ENCODE measurements around the gene NF2. TPM values are rescaled to one million over a fixed set of nuclear protein-coding genes. Genes with fewer than 3 reads are reported as not detected.

Gene NF2
- total RNA-seq, 3 donors from 2014 or later (not counting 1 experiment from before 2014, with no cell fraction given) = 32.4 to 43.8 (median 39.6) TPM

GRCh38 chr22:29607426-29607825, 4.0 kb downstream of the NF2 start:
- Histone ChIP-seq H3K9me3 (ENCODE audit: control insufficient read depth, insufficient read depth, low read length) (no peaks in the 10 kb centered on the region), H3K4me3 (ENCODE audit: low read length) (no peak overlapping the region), H3K27me3 (ENCODE audit: control insufficient read depth, insufficient read depth, low read length) (no peaks in the 10 kb centered on the region), H3K27ac (ENCODE audit: low read length) (no peak overlapping the region), H3K4me1 (ENCODE audit: control insufficient read depth, insufficient read depth, low read length) (peaks cover 15% of the 10 kb centered on the region), H3K36me3 (ENCODE audit: control insufficient read depth, insufficient read depth, low read length) (no peaks in the 10 kb centered on the region)
- TF ChIP-seq CTCF (IDR thresholded peaks at IDR 0.05) = no peak
- intact Hi-C loops (cut with micrococcal nuclease) = loop anchor here (10.0 kb wide), 1 partner anchor 157 kb away; the partner anchor contains the start of genes UQCR10 and ZMAT5
- ATAC-seq (no peak), DNase-seq (no peak)
- H3K4me3 Mint-ChIP-seq = no peak overlapping the region
- peaks cover 29 to 30% of the 10 kb centered on the region in 2 donors for H3K4me1 Mint-ChIP-seq
- no peaks in the 10 kb centered on the region for H3K36me3 Mint-ChIP-seq
- no peak overlapping the region for H3K27ac Mint-ChIP-seq
- H3K9me3 Mint-ChIP-seq = no peaks in the 10 kb centered on the region
- H3K27me3 Mint-ChIP-seq (ENCODE audit: low read depth in 2 of 2) = no peaks in the 10 kb centered on the region
- WGBS (ENCODE audit: insufficient coverage) = 83% methylated on average over 1 of the region's 2 CpGs

GRCh38 chr22:29609139-29609538, 5.7 kb downstream of the NF2 start:
- ATAC-seq (no peak), DNase-seq (no peak)
- intact Hi-C loops (cut with micrococcal nuclease) = loop anchor here (10.0 kb wide), 1 partner anchor 156 kb away; the partner anchor contains the start of genes UQCR10 and ZMAT5
- H3K4me1 ChIP-seq (ENCODE audit: control insufficient read depth, insufficient read depth, low read length) = peaks cover 9% of the 10 kb centered on the region
- H3K27me3 ChIP-seq (ENCODE audit: control insufficient read depth, insufficient read depth, low read length) = no peaks in the 10 kb centered on the region
- TF ChIP-seq CTCF (IDR thresholded peaks at IDR 0.05) = no peak
- WGBS (ENCODE audit: insufficient coverage) = 82% methylated on average over 2 of the region's 2 CpGs
- Mint-ChIP-seq H3K27ac (no peak overlapping the region), H3K36me3 (no peaks in the 10 kb centered on the region), H3K4me1 (peaks cover 23 to 26% of the 10 kb centered on the region in 2 donors), H3K9me3 (no peaks in the 10 kb centered on the region), H3K4me3 (no peak overlapping the region), H3K27me3 (ENCODE audit: low read depth in 2 of 2) (no peaks in the 10 kb centered on the region)
- no peak overlapping the region for H3K27ac ChIP-seq (ENCODE audit: low read length)
- no peaks in the 10 kb centered on the region for H3K9me3 ChIP-seq (ENCODE audit: control insufficient read depth, insufficient read depth, low read length)
- no peaks in the 10 kb centered on the region for H3K36me3 ChIP-seq (ENCODE audit: control insufficient read depth, insufficient read depth, low read length)
- H3K4me3 ChIP-seq (ENCODE audit: low read length) = no peak overlapping the region

- no peak overlapping the region for H3K4me3 ChIP-seq (ENCODE audit: low read length)
- H3K27me3 ChIP-seq (ENCODE audit: control insufficient read depth, insufficient read depth, low read length) = no peaks in the 10 kb centered on the region
- Mint-ChIP-seq H3K27ac (no peak overlapping the region), H3K4me1 (peaks cover 17 to 18% of the 10 kb centered on the region in 2 donors), H3K27me3 (ENCODE audit: low read depth in 2 of 2) (no peaks in the 10 kb centered on the region), H3K36me3 (no peaks in the 10 kb centered on the region), H3K9me3 (no peaks in the 10 kb centered on the region), H3K4me3 (no peak overlapping the region)
- H3K4me1 ChIP-seq (ENCODE audit: control insufficient read depth, insufficient read depth, low read length) = no peaks in the 10 kb centered on the region
- no peaks in the 10 kb centered on the region for H3K9me3 ChIP-seq (ENCODE audit: control insufficient read depth, insufficient read depth, low read length)
- H3K36me3 ChIP-seq (ENCODE audit: control insufficient read depth, insufficient read depth, low read length) = no peaks in the 10 kb centered on the region
- H3K27ac ChIP-seq (ENCODE audit: low read length) = no peak overlapping the region
- ATAC-seq (no peak), DNase-seq (no peak)
- no peak for TF ChIP-seq CTCF (IDR thresholded peaks at IDR 0.05)
- intact Hi-C loops (cut with micrococcal nuclease) = no loop called here
- WGBS (ENCODE audit: insufficient coverage) = no CpG with 5 or more reads among the region's 1 CpG
Observed at GRCh38 chr22:29610780-29611179, 7.3 kb downstream of the NF2 start.

GRCh38 chr22:29615705-29616327, 12.4 kb downstream of the NF2 start:
- WGBS (ENCODE audit: insufficient coverage) = 100% methylated on average over 3 of the region's 4 CpGs
- peaks cover 17 to 26% of the 10 kb centered on the region in 2 donors for H3K4me1 Mint-ChIP-seq

More at GRCh38 chr22:29615705-29616327, 12.4 kb downstream of the NF2 start:
- Histone ChIP-seq H3K27me3 (ENCODE audit: control insufficient read depth, insufficient read depth, low read length) (no peaks in the 10 kb centered on the region), H3K36me3 (ENCODE audit: control insufficient read depth, insufficient read depth, low read length) (no peaks in the 10 kb centered on the region), H3K4me1 (ENCODE audit: control insufficient read depth, insufficient read depth, low read length) (no peaks in the 10 kb centered on the region), H3K9me3 (ENCODE audit: control insufficient read depth, insufficient read depth, low read length) (no peaks in the 10 kb centered on the region), H3K27ac (ENCODE audit: low read length) (no peak overlapping the region), H3K4me3 (ENCODE audit: low read length) (no peak overlapping the region)
- Mint-ChIP-seq H3K4me3 (no peak overlapping the region), H3K27me3 (ENCODE audit: low read depth in 2 of 2) (no peaks in the 10 kb centered on the region), H3K36me3 (no peaks in the 10 kb centered on the region), H3K27ac (no peak overlapping the region), H3K9me3 (no peaks in the 10 kb centered on the region)
- intact Hi-C loops (cut with micrococcal nuclease) = no loop called here
- DNase-seq (no peak), ATAC-seq (no peak)
- no peak for TF ChIP-seq CTCF (IDR thresholded peaks at IDR 0.05)

All from natural killer cell (primary cell).